Measurements from ENCODE around the gene VARS2. TPM values are rescaled to one million over a fixed set of nuclear protein-coding genes. Genes with fewer than 3 reads are reported as not detected.

The VARS2 gene
- total and polyA plus RNA-seq, 4 donors: 9.4 to 23.3 (median 16.3) TPM

DNA sequence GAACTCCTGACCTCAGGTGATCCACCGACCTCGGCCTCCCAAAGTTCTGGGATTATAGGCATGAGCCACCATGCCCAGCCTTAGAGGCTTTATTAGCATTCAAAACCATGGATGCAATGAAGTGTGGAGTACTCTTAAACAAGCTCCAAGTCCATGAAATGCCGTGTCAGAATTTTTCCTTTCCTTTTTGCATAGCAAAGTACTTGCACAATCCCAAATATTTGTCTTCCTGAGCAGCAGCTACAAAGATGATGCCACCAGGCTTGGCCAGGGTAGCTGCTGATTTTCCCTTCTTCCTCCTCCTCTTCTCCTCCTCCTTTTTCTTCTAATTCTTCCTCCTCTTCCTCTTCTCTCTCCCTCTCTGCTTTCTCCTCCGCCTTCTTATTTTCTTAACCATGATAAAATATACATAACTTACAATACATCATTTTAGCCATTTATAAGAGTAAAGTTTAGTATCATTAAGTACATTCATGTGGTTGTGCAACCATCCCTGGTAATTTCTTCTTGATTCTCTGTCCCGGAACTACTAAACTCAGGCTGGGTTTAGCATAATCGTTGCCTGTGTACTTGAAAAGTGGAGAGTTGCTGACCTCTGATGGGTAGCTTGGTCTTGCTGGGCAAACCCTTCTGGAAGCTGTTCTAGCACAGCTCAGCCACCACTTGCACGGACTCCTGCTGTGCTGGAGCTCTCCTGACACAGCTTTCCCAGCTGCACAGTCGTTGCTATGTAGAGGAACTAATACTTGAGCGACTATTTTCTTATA lies 47.1 kb downstream of the VARS2 start:
- no peak for DNase-seq (ENCODE audit: low spot score)
- Histone ChIP-seq H3K27ac (ENCODE audit: low read depth in 1 of 2, low read length in 2 of 2) (no peak overlapping the region), H3K4me3 (ENCODE audit: low read depth in 1 of 3, low read length in 3 of 3) (no peak overlapping the region), H3K36me3 (ENCODE audit: control insufficient read depth in 4 of 4, insufficient read depth in 3 of 4, low read depth in 1 of 4, low read length in 3 of 4) (no peaks in the 10 kb centered on the region), H3K9me3 (ENCODE audit: control insufficient read depth in 4 of 4, low read length in 3 of 4) (no peaks in the 10 kb centered on the region), H3K4me1 (ENCODE audit: control insufficient read depth in 4 of 4, insufficient read depth in 4 of 4, low read length in 3 of 4) (no peaks in the 10 kb centered on the region), H3K27me3 (ENCODE audit: control insufficient read depth in 4 of 4, insufficient read depth in 4 of 4, low read length in 3 of 4) (peaks cover 0 to 6% (median under 1%) of the 10 kb centered on the region in 4 donors), H3K9ac (ENCODE audit: low read depth in 1 of 2, low read length in 2 of 2) (no peak overlapping the region)
- WGBS: 52% methylated on average over 9 of the region's 9 CpGs
- peak in 1 of 2 donors; percentile 7 for TF ChIP-seq RXRA (IDR thresholded peaks at IDR 0.05)
- TF ChIP-seq HNF4A (conservative IDR thresholded peaks at IDR 0.05): no peak

DNA sequence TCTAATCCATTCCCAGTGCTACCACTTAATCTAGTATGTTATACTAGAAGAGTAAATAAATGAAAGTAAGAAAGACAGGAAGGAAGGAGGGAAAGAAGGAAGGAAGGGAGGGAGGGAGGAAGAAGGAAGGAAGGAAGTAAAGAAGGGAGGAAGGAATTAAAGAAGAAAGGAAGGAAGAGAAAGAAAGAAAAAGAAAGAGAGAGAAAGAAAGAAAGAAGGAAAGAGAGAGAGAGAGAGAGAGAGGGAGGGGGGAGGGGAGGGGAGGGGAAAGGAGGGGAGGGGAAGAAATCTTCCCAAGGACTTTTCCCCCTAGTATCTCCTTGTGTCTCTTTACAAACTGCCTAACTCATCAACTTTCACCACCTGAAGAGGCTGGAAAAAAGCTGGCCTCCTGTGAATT lies 48.7 kb downstream of the VARS2 start:
- no peaks in the 10 kb centered on the region for H3K36me3 ChIP-seq (ENCODE audit: control insufficient read depth in 4 of 4, insufficient read depth in 3 of 4, low read depth in 1 of 4, low read length in 3 of 4)
- DNase-seq (ENCODE audit: low spot score): no peak
- no peaks in the 10 kb centered on the region for H3K4me1 ChIP-seq (ENCODE audit: control insufficient read depth in 4 of 4, insufficient read depth in 4 of 4, low read length in 3 of 4)
- no peaks in the 10 kb centered on the region for H3K9me3 ChIP-seq (ENCODE audit: control insufficient read depth in 4 of 4, low read length in 3 of 4)
- H3K27me3 ChIP-seq (ENCODE audit: control insufficient read depth in 4 of 4, insufficient read depth in 4 of 4, low read length in 3 of 4): no peaks in the 10 kb centered on the region
- H3K27ac ChIP-seq (ENCODE audit: low read depth in 1 of 2, low read length in 2 of 2): no peak overlapping the region
- no peak overlapping the region for H3K9ac ChIP-seq (ENCODE audit: low read depth in 1 of 2, low read length in 2 of 2)
- no peak for TF ChIP-seq HNF4G (IDR thresholded peaks at IDR 0.05)
- TF ChIP-seq, protein P1, sequence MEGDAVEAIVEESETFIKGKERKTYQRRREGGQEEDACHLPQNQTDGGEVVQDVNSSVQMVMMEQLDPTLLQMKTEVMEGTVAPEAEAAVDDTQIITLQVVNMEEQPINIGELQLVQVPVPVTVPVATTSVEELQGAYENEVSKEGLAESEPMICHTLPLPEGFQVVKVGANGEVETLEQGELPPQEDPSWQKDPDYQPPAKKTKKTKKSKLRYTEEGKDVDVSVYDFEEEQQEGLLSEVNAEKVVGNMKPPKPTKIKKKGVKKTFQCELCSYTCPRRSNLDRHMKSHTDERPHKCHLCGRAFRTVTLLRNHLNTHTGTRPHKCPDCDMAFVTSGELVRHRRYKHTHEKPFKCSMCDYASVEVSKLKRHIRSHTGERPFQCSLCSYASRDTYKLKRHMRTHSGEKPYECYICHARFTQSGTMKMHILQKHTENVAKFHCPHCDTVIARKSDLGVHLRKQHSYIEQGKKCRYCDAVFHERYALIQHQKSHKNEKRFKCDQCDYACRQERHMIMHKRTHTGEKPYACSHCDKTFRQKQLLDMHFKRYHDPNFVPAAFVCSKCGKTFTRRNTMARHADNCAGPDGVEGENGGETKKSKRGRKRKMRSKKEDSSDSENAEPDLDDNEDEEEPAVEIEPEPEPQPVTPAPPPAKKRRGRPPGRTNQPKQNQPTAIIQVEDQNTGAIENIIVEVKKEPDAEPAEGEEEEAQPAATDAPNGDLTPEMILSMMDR (IDR thresholded peaks at IDR 0.05; ENCODE audit: low read depth, low read length, missing input control): no peak
- no peak for TF ChIP-seq NR2F2 (IDR thresholded peaks at IDR 0.05)
- TF ChIP-seq GABPA (IDR thresholded peaks at IDR 0.05 in 1 of 2, conservative IDR thresholded peaks at IDR 0.05 in 1 of 2): no peak
- TF ChIP-seq EGR1 (IDR thresholded peaks at IDR 0.05; ENCODE audit: low read depth in 2 of 2): no peak
- no peak for TF ChIP-seq RAD21 (IDR thresholded peaks at IDR 0.05)
- no peak for TF ChIP-seq TAF1 (conservative IDR thresholded peaks at IDR 0.05)
- no peak for TF ChIP-seq SP1 (IDR thresholded peaks at IDR 0.05)
- TF ChIP-seq, protein P2, sequence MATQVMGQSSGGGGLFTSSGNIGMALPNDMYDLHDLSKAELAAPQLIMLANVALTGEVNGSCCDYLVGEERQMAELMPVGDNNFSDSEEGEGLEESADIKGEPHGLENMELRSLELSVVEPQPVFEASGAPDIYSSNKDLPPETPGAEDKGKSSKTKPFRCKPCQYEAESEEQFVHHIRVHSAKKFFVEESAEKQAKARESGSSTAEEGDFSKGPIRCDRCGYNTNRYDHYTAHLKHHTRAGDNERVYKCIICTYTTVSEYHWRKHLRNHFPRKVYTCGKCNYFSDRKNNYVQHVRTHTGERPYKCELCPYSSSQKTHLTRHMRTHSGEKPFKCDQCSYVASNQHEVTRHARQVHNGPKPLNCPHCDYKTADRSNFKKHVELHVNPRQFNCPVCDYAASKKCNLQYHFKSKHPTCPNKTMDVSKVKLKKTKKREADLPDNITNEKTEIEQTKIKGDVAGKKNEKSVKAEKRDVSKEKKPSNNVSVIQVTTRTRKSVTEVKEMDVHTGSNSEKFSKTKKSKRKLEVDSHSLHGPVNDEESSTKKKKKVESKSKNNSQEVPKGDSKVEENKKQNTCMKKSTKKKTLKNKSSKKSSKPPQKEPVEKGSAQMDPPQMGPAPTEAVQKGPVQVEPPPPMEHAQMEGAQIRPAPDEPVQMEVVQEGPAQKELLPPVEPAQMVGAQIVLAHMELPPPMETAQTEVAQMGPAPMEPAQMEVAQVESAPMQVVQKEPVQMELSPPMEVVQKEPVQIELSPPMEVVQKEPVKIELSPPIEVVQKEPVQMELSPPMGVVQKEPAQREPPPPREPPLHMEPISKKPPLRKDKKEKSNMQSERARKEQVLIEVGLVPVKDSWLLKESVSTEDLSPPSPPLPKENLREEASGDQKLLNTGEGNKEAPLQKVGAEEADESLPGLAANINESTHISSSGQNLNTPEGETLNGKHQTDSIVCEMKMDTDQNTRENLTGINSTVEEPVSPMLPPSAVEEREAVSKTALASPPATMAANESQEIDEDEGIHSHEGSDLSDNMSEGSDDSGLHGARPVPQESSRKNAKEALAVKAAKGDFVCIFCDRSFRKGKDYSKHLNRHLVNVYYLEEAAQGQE (IDR thresholded peaks at IDR 0.05): no peak
- TF ChIP-seq, protein P3, sequence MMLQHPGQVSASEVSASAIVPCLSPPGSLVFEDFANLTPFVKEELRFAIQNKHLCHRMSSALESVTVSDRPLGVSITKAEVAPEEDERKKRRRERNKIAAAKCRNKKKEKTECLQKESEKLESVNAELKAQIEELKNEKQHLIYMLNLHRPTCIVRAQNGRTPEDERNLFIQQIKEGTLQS (IDR thresholded peaks at IDR 0.05): no peak
- TF ChIP-seq, protein P4, sequence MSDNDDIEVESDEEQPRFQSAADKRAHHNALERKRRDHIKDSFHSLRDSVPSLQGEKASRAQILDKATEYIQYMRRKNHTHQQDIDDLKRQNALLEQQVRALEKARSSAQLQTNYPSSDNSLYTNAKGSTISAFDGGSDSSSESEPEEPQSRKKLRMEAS (IDR thresholded peaks at IDR 0.05): no peak
- TF ChIP-seq FOXA2 (IDR thresholded peaks at IDR 0.05): no peak
- TF ChIP-seq HNF4A (conservative IDR thresholded peaks at IDR 0.05): no peak
- TF ChIP-seq YY1 (IDR thresholded peaks at IDR 0.05): no peak
- TF ChIP-seq JUND (IDR thresholded peaks at IDR 0.05): no peak
- no peak overlapping the region for H3K4me3 ChIP-seq (ENCODE audit: low read depth in 1 of 3, low read length in 3 of 3)
